GM21447 (cell line): ENCODE results near the gene VPS9D1.
"Not testable (repeated sequence)": the region's sequence is repeated elsewhere in the genome, so short reads cannot be mapped to it uniquely, and the experiment has no call there.

Experiments
- ATAC-seq: cut with Tn5 transposase; IDR thresholded peaks from one replicate; pipeline ENCODE4 v1.9.1; 2021; ENCODE audit not compliant: unreplicated experiment

The VPS9D1 gene

GRCh38 chr16:89695086-89695874 is 25.4 kb downstream of the VPS9D1 start:
- no peak for ATAC-seq

GRCh38 chr16:89694784-89695085 is 26.0 kb downstream of the VPS9D1 start:
- not testable (repeated sequence) for ATAC-seq

GRCh38 chr16:89693931-89694783 is 26.5 kb downstream of the VPS9D1 start:
- no peak for ATAC-seq

GRCh38 chr16:89693289-89693731 is 27.4 kb downstream of the VPS9D1 start:
- no peak for ATAC-seq

GRCh38 chr16:89691986-89692569 is 28.6 kb downstream of the VPS9D1 start:
- ATAC-seq: no peak

- no peak for ATAC-seq
These were observed 29.3 kb downstream of the VPS9D1 start for GRCh38 chr16:89691231-89691985.

GRCh38 chr16:89690392-89690901 is 30.3 kb downstream of the VPS9D1 start:
- no peak for ATAC-seq

GRCh38 chr16:89689621-89690020 is 31.1 kb downstream of the VPS9D1 start:
- ATAC-seq: not testable (repeated sequence)

GRCh38 chr16:89689142-89689541 is 31.6 kb downstream of the VPS9D1 start:
- no peak for ATAC-seq

GRCh38 chr16:89688395-89688794 is 32.3 kb downstream of the VPS9D1 start:
- no peak for ATAC-seq

GRCh38 chr16:89687092-89687940 is 33.4 kb downstream of the VPS9D1 start:
- ATAC-seq: peak; percentile 46

GRCh38 chr16:89686520-89687091 is 34.1 kb downstream of the VPS9D1 start, which contains the start of gene CDK10:
Gene CDK10 (plus strand): TSS chr16:89686689. CDS start chr16:89686711, 22 bp downstream.
- ATAC-seq: peak; percentile 61

- ATAC-seq: no peak
These were observed 34.8 kb downstream of the VPS9D1 start for GRCh38 chr16:89685916-89686315.

- no peak for ATAC-seq
These were observed 42.4 kb downstream of the VPS9D1 start for GRCh38 chr16:89678258-89678657.

- no peak for ATAC-seq
These were observed 48.3 kb downstream of the VPS9D1 start for GRCh38 chr16:89672177-89672941.

GRCh38 chr16:89671565-89671964 is 49.1 kb downstream of the VPS9D1 start:
- not testable (repeated sequence) for ATAC-seq

- no peak for ATAC-seq
These were observed 49.9 kb downstream of the VPS9D1 start for GRCh38 chr16:89670496-89671431.

- ATAC-seq: no peak
These were observed 50.9 kb downstream of the VPS9D1 start for GRCh38 chr16:89669755-89670154.
